Right lobe of liver (tissue), 6 donors: ENCODE results near the gene DNAJB11. TPM values are rescaled to one million over a fixed set of nuclear protein-coding genes. Genes with fewer than 3 reads are reported as not detected.
A peak's percentile ranks its signal among the peaks of the same experiment; 100 is the strongest.

Experiments used
- ATAC-seq, 4 donors: fragments of 200-7000 bp; cut with Tn5 transposase; one replicate each; pipeline ENCODE4 v1.9.1; 2020; ENCODE audit warnings: mild to moderate bottlenecking in 4 of 4, moderate library complexity in 4 of 4
- DNase-seq, 3 donors: peaks; one replicate each; pipeline ENCODE4 v3.0.0-alpha.2; 2020
- H3K27ac ChIP-seq, 3 donors: fragments of 200-600 bp; one replicate each; pipeline ENCODE4 v1.8.0; 2022
- H3K27me3 ChIP-seq, 2 donors: fragments of 200-600 bp; one replicate each; pipeline ENCODE4 v1.8.0; 2022
- H3K36me3 ChIP-seq, 4 donors: fragments of 200-600 bp; sonication (generic) in 1 of 4; one replicate each; pipeline versions ENCODE4 v1.5.1 to v1.8.0; 2017 to 2022; ENCODE audit warnings: control low read depth in 1 of 4
- H3K4me1 ChIP-seq, 4 donors: fragments of 200-600 bp; sonication (generic) in 1 of 4; one replicate each; pipeline versions ENCODE4 v1.5.1 to v1.8.0; 2017 to 2022; ENCODE audit warnings: control low read depth in 1 of 4
- H3K4me3 ChIP-seq, 3 donors: fragments of 200-600 bp; one replicate each; pipeline ENCODE4 v1.8.0; 2022
- H3K9me3 ChIP-seq, 4 donors: fragments of 200-600 bp; sonication (generic) in 1 of 4; one replicate each; pipeline versions ENCODE4 v1.5.1 to v1.8.0; 2017 to 2022; ENCODE audit warnings: control low read depth in 1 of 4
- POLR2A ChIP-seq: fragments of 450-650 bp; IDR thresholded peaks from one replicate; pipeline ENCODE4 v1.6.1; 2017; ENCODE audit warnings: antibody characterized with exemption, mild to moderate bottlenecking
- WGBS: methylation state at CpG from one replicate; pipeline ENCODE4 v1.1.6; 2018; ENCODE audit warnings: low coverage, low lambda C conversion rate; ENCODE audit not compliant: insufficient coverage; ENCODE audit errors: missing lambda C conversion rate; 5-methylcytosine and 5-hydroxymethylcytosine counted together
- intact Hi-C, 2 donors: fragments of 100-400 bp; cut with DNase I; formaldehyde crosslinking; loops; one replicate each; pipeline versions ENCODE4 v1.11.2 to v1.14.1; 2022
- total RNA-seq, 6 experiments: library from RNA; depleted of rRNA in 2 of 6; stranded (reverse); fragments of >200 nt in 2 of 6; fragmentation: NEBNext Ultra II Directional in 3 of 6; extraction: Animal tissue kit (Norgen Biotek cat#: 25700) in 3 of 6; gene quantifications; one replicate each; pipeline versions ENCODE4 v1.1.0 to v1.2.4, GENCODE V29; 2016 to 2023
- TF ChIP-seq, protein P1 (sequence below), 4 donors: fragments of 200-600 bp in 3 of 4; fragments of 450-650 bp in 1 of 4; IDR thresholded peaks; one replicate each; pipeline versions ENCODE4 v1.5.1 to v1.8.0; 2016 to 2022; ENCODE audit warnings: antibody characterized with exemption in 4 of 4, mild to moderate bottlenecking in 2 of 4
- donor health status: DM: no; HTN: yes; CAD: no.
- donor health status: DM: no; HTN: no; CAD: no.
- donor health status: DM: no; HTN: no; CAD: no.
- donor health status: DM: no; HTN: yes; CAD: no.
- donor health status: DM: no; HTN: yes; CAD: no.

DNAJB11 gene
- total RNA-seq, 6 experiments from 2014 or later: 28.4 to 59.1 (median 49.2) TPM

- H3K4me3 ChIP-seq: no peak overlapping the region
- H3K36me3 ChIP-seq: peaks cover 0 to 6% (median under 1%) of the 10 kb centered on the region in 4 donors
- no peak for TF ChIP-seq POLR2A
- TF ChIP-seq, protein P1, sequence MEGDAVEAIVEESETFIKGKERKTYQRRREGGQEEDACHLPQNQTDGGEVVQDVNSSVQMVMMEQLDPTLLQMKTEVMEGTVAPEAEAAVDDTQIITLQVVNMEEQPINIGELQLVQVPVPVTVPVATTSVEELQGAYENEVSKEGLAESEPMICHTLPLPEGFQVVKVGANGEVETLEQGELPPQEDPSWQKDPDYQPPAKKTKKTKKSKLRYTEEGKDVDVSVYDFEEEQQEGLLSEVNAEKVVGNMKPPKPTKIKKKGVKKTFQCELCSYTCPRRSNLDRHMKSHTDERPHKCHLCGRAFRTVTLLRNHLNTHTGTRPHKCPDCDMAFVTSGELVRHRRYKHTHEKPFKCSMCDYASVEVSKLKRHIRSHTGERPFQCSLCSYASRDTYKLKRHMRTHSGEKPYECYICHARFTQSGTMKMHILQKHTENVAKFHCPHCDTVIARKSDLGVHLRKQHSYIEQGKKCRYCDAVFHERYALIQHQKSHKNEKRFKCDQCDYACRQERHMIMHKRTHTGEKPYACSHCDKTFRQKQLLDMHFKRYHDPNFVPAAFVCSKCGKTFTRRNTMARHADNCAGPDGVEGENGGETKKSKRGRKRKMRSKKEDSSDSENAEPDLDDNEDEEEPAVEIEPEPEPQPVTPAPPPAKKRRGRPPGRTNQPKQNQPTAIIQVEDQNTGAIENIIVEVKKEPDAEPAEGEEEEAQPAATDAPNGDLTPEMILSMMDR (IDR thresholded peaks at IDR 0.05): no peak
- intact Hi-C loops: loop anchor here (5.0 to 10.0 kb wide), 2 partner anchors 276 to 284 kb away; no protein-coding TSS in a partner anchor
- H3K4me1 ChIP-seq: peaks cover 0 to 5% (median 2%) of the 10 kb centered on the region in 4 donors
- no peak overlapping the region for H3K27ac ChIP-seq
- DNase-seq (no peak), ATAC-seq (no peak)
- H3K27me3 ChIP-seq: no peaks in the 10 kb centered on the region
- H3K9me3 ChIP-seq: no peaks in the 10 kb centered on the region
- no CpG with 5 or more reads among the region's 3 CpGs for WGBS
Measured at GRCh38 chr3:186538779-186539178, 31.7 kb upstream of the DNAJB11 start.

GRCh38 chr3:186540221-186540834, 30.2 kb upstream of the DNAJB11 start:
- H3K4me3 ChIP-seq: no peak overlapping the region
- WGBS: 10% methylated on average over 8 of the region's 8 CpGs

GRCh38 chr3:186540835-186541226, 29.7 kb upstream of the DNAJB11 start:
- ATAC-seq: peak in 1 of 4 donors; percentile 18
- Histone ChIP-seq H3K36me3 (peaks cover 0 to 10% (median 4%) of the 10 kb centered on the region in 4 donors), H3K4me3 (no peak overlapping the region), H3K27me3 (no peaks in the 10 kb centered on the region), H3K4me1 (peaks cover 0 to 5% (median 2%) of the 10 kb centered on the region in 4 donors), H3K27ac (no peak overlapping the region), H3K9me3 (no peaks in the 10 kb centered on the region)
- WGBS: 14% methylated on average over 2 of the region's 2 CpGs
- intact Hi-C loops: no loop called here
- TF ChIP-seq POLR2A: no peak
- TF ChIP-seq, protein P1 (IDR thresholded peaks at IDR 0.05): no peak
- DNase-seq: no peak

More at GRCh38 chr3:186540221-186540834, 30.2 kb upstream of the DNAJB11 start:
- no peaks in the 10 kb centered on the region for H3K9me3 ChIP-seq
- intact Hi-C loops: no loop called here
- H3K36me3 ChIP-seq: peaks cover 0 to 10% (median 4%) of the 10 kb centered on the region in 4 donors
- H3K27ac ChIP-seq: no peak overlapping the region
- no peaks in the 10 kb centered on the region for H3K27me3 ChIP-seq
- no peak for TF ChIP-seq POLR2A
- TF ChIP-seq, protein P1 (IDR thresholded peaks at IDR 0.05): peak; percentile 72 to 88 (median 80)
- DNase-seq (peak in 2 of 3 donors; percentile 49 to 78), ATAC-seq (peak; percentile 87 to 94 (median 92))
- peaks cover 0 to 5% (median 2%) of the 10 kb centered on the region in 4 donors for H3K4me1 ChIP-seq

DNA sequence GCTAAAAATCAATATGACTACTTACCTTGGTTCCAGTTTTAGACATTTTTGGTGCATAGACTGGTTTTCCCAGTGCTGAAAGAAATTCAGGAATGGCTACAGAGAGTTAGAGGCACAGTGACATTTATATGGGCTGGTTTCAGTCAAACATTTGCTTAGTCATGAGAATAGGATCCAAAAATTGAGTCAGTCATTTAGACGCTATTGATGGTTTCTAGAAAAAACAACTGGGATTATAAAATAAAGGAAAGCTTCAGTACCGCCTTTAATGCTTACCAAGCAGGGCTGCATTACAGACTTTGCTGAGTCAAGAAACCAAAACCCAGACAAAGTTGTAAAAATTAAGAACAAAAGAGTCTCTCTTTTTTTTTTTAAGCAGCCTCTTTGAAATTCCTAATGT, 26.2 kb upstream of the DNAJB11 start, which contains the start of gene CRYGS:
Gene CRYGS (minus strand): TSS at position 100 of the 400 bp plus-strand sequence. CDS start 54 bp downstream, at position 46.
- H3K4me3 ChIP-seq: no peak within 1 kb of the TSS
- DNase-seq (no peak), ATAC-seq (no peak)
- peaks cover 0 to 16% (median 7%) of the 10 kb centered on the region in 4 donors for H3K36me3 ChIP-seq
- H3K27ac ChIP-seq: no peak within 1 kb of the TSS
- no peaks in the 10 kb centered on the region for H3K27me3 ChIP-seq
- no peaks in the 10 kb centered on the region for H3K9me3 ChIP-seq
- intact Hi-C loops: no loop called here
- TF ChIP-seq, protein P1 (IDR thresholded peaks at IDR 0.05): no peak
- no peak for TF ChIP-seq POLR2A
- no peaks in the 10 kb centered on the region for H3K4me1 ChIP-seq
- 58% methylated on average over 2 of the region's 2 CpGs for whole genome bisulfite sequencing
